Measurements from ENCODE around the gene PDPK1.
"Not testable (repeated sequence)": the region's sequence is repeated elsewhere in the genome, so short reads cannot be mapped to it uniquely, and the experiment has no call there.

The PDPK1 gene

GRCh38 chr16:2523801-2524231, 14.0 kb upstream of the PDPK1 start:
- no peak for DNase-seq (ENCODE audit: low spot score)

GRCh38 chr16:2524339-2524938, 13.4 kb upstream of the PDPK1 start:
- no peak for DNase-seq (ENCODE audit: low spot score)

- DNase-seq (ENCODE audit: low spot score), result no peak
Measured at GRCh38 chr16:2526135-2526534, 11.7 kb upstream of the PDPK1 start.

GRCh38 chr16:2527071-2527783, 10.6 kb upstream of the PDPK1 start:
- no peak for DNase-seq (ENCODE audit: low spot score)

GRCh38 chr16:2527784-2528100, 10.1 kb upstream of the PDPK1 start:
- no peak for DNase-seq (ENCODE audit: low spot score)

GRCh38 chr16:2528161-2529060, 9.4 kb upstream of the PDPK1 start:
- DNase-seq (ENCODE audit: low spot score), result no peak

- no peak for DNase-seq (ENCODE audit: low spot score)
Measured at GRCh38 chr16:2529061-2529931, 8.5 kb upstream of the PDPK1 start.

GRCh38 chr16:2529961-2530628, 7.7 kb upstream of the PDPK1 start:
- no peak for DNase-seq (ENCODE audit: low spot score)

GRCh38 chr16:2530629-2531318, 7.0 kb upstream of the PDPK1 start:
- DNase-seq (ENCODE audit: low spot score), result no peak

GRCh38 chr16:2531371-2531695, 6.5 kb upstream of the PDPK1 start, which contains the start of gene CEMP1:
Gene CEMP1 (minus strand): TSS chr16:2531408. CDS start chr16:2531073, 335 bp downstream.
- no peak for DNase-seq (ENCODE audit: low spot score)

- DNase-seq (ENCODE audit: low spot score), result peak; percentile 96
Measured at GRCh38 chr16:2531696-2532493, 5.9 kb upstream of the PDPK1 start.

- no peak for DNase-seq (ENCODE audit: low spot score)
Measured at GRCh38 chr16:2532494-2533141, 5.2 kb upstream of the PDPK1 start.

- DNase-seq (ENCODE audit: low spot score), result not testable (repeated sequence)
Measured at GRCh38 chr16:2533142-2533755, 4.6 kb upstream of the PDPK1 start.

- no peak for DNase-seq (ENCODE audit: low spot score)
Measured at GRCh38 chr16:2533912-2534311, 3.9 kb upstream of the PDPK1 start.

- DNase-seq (ENCODE audit: low spot score), result not testable (repeated sequence)
Measured at GRCh38 chr16:2534335-2534734, 3.5 kb upstream of the PDPK1 start.

- DNase-seq (ENCODE audit: low spot score), result peak; percentile 44
Measured at GRCh38 chr16:2535625-2536013, 2.2 kb upstream of the PDPK1 start.

GRCh38 chr16:2539192-2539844, 1.5 kb downstream of the PDPK1 start:
- not testable (repeated sequence) for DNase-seq (ENCODE audit: low spot score)

- peak; percentile 60 for DNase-seq (ENCODE audit: low spot score)
Measured at GRCh38 chr16:2539845-2540458, 2.1 kb downstream of the PDPK1 start.

All from ecto neural progenitor cell (in vitro differentiated cells).